ENCODE data around the gene TLE1.
"Not testable (repeated sequence)": the region's sequence is repeated elsewhere in the genome, so short reads cannot be mapped to it uniquely, and the experiment has no call there.

Gene TLE1

GRCh38 chr9:81705578-81705977 is 16.2 kb upstream of the TLE1 start:
- no peak for DNase-seq (ENCODE audit: low read depth)
- no peak overlapping the region for H3K4me3 ChIP-seq (ENCODE audit: low read depth, low read length)
- in situ Hi-C loops (cut with HindIII; ENCODE audit: low sequenced_read_pairs): no loop called here
- no peak for TF ChIP-seq CTCF (IDR thresholded peaks at IDR 0.05; ENCODE audit: low read depth, low read length, missing control alignments)

GRCh38 chr9:81694541-81694940 is 5.2 kb upstream of the TLE1 start:
- in situ Hi-C loops (cut with HindIII; ENCODE audit: low sequenced_read_pairs): loop anchor here (25.0 kb wide), 2 partner anchors 918 to 1082 kb away; no protein-coding TSS in a partner anchor
- DNase-seq (ENCODE audit: low read depth): no peak
- no peak overlapping the region for H3K4me3 ChIP-seq (ENCODE audit: low read depth, low read length)
- TF ChIP-seq CTCF (IDR thresholded peaks at IDR 0.05; ENCODE audit: low read depth, low read length, missing control alignments): no peak

GRCh38 chr9:81693671-81694378 is 4.5 kb upstream of the TLE1 start:
- H3K4me3 ChIP-seq (ENCODE audit: low read depth, low read length): no peak overlapping the region
- TF ChIP-seq CTCF (IDR thresholded peaks at IDR 0.05; ENCODE audit: low read depth, low read length, missing control alignments): no peak
- in situ Hi-C loops (cut with HindIII; ENCODE audit: low sequenced_read_pairs): loop anchor here (25.0 kb wide), 2 partner anchors 918 to 1082 kb away; no protein-coding TSS in a partner anchor
- DNase-seq (ENCODE audit: low read depth): peak; percentile 72

GRCh38 chr9:81690251-81690851 is 1.0 kb upstream of the TLE1 start:
- peak overlapping the region; percentile 53 for H3K4me3 ChIP-seq (ENCODE audit: low read depth, low read length)
- TF ChIP-seq CTCF (IDR thresholded peaks at IDR 0.05; ENCODE audit: low read depth, low read length, missing control alignments): no peak
- no peak for DNase-seq (ENCODE audit: low read depth)
- in situ Hi-C loops (cut with HindIII; ENCODE audit: low sequenced_read_pairs): loop anchor here (25.0 kb wide), 2 partner anchors 922 to 1078 kb away; no protein-coding TSS in a partner anchor

- DNase-seq (ENCODE audit: low read depth): not testable (repeated sequence)
- in situ Hi-C loops (cut with HindIII; ENCODE audit: low sequenced_read_pairs): loop anchor here (25.0 kb wide), 2 partner anchors 923 to 1077 kb away; no protein-coding TSS in a partner anchor
- peak overlapping the region; percentile 96 for H3K4me3 ChIP-seq (ENCODE audit: low read depth, low read length)
Measured at GRCh38 chr9:81689093-81689342, 329 bp downstream of the TLE1 start.

GRCh38 chr9:81688262-81689092 is 870 bp downstream of the TLE1 start:
- in situ Hi-C loops (cut with HindIII; ENCODE audit: low sequenced_read_pairs): loop anchor here (25.0 kb wide), 2 partner anchors 924 to 1076 kb away; no protein-coding TSS in a partner anchor
- DNase-seq (ENCODE audit: low read depth): not testable (repeated sequence)
- H3K4me3 ChIP-seq (ENCODE audit: low read depth, low read length): peak overlapping the region; percentile 96

GRCh38 chr9:81687521-81688261 is 1.7 kb downstream of the TLE1 start:
- no peak for TF ChIP-seq CTCF (IDR thresholded peaks at IDR 0.05; ENCODE audit: low read depth, low read length, missing control alignments)
- peak overlapping the region; percentile 96 for H3K4me3 ChIP-seq (ENCODE audit: low read depth, low read length)
- in situ Hi-C loops (cut with HindIII; ENCODE audit: low sequenced_read_pairs): loop anchor here (25.0 kb wide), 2 partner anchors 925 to 1075 kb away; no protein-coding TSS in a partner anchor
- DNase-seq (ENCODE audit: low read depth): no peak

All from astrocyte of the cerebellum (primary cell).